Activated naive CD8-positive, alpha-beta T cell treated with anti-CD3 and anti-CD28 coated beads for 36 hours (primary cell): Measurements from ENCODE around the gene TOX2. TPM values are rescaled to one million over a fixed set of nuclear protein-coding genes. Genes with fewer than 3 reads are reported as not detected.

Source experiments
- DNase-seq: peaks from one replicate; pipeline ENCODE4 v3.0.0; 2021
- H3K27ac Mint-ChIP-seq: one replicate; pipeline ENCODE4 v1.8.0; 2022; ENCODE audit warnings: mild to moderate bottlenecking, moderate library complexity, mixed read lengths
- H3K27me3 Mint-ChIP-seq: one replicate; pipeline ENCODE4 v1.8.0; 2022; ENCODE audit warnings: mild to moderate bottlenecking, mixed read lengths
- H3K36me3 Mint-ChIP-seq: one replicate; pipeline ENCODE4 v1.8.0; 2021; ENCODE audit warnings: mild to moderate bottlenecking, mixed read lengths
- H3K4me1 Mint-ChIP-seq: one replicate; pipeline ENCODE4 v1.8.0; 2021; ENCODE audit warnings: mixed read lengths
- H3K4me3 Mint-ChIP-seq: one replicate; pipeline ENCODE4 v1.8.0; 2022; ENCODE audit warnings: mild to moderate bottlenecking, moderate library complexity, mixed read lengths
- H3K9me3 Mint-ChIP-seq: one replicate; pipeline ENCODE4 v1.8.0; 2022; ENCODE audit warnings: mixed read lengths
- total RNA-seq, 2 experiments: library from RNA; stranded (reverse); gene quantifications; one replicate each; pipeline ENCODE4 v1.2.3, GENCODE V29; 2021

Gene TOX2
- total RNA-seq, 2 experiments from 2014 or later, result 0.45 to 0.52 TPM

- Mint-ChIP-seq H3K9me3 (no peaks in the 10 kb centered on the region), H3K36me3 (no peaks in the 10 kb centered on the region), H3K27me3 (peaks cover 3% of the 10 kb centered on the region), H3K27ac (no peak overlapping the region), H3K4me1 (peaks cover 10% of the 10 kb centered on the region), H3K4me3 (no peak overlapping the region)
- DNase-seq, result no peak
These were observed 69.3 kb downstream of the TOX2 start for GRCh38 chr20:43983904-43984361.

- peaks cover 3% of the 10 kb centered on the region for H3K27me3 Mint-ChIP-seq
- no peak for DNase-seq
- no peaks in the 10 kb centered on the region for H3K36me3 Mint-ChIP-seq
- H3K4me1 Mint-ChIP-seq, result peaks cover 10% of the 10 kb centered on the region
- H3K27ac Mint-ChIP-seq, result no peak overlapping the region
- H3K9me3 Mint-ChIP-seq, result no peaks in the 10 kb centered on the region
- no peak overlapping the region for H3K4me3 Mint-ChIP-seq
These were observed 69.9 kb downstream of the TOX2 start for GRCh38 chr20:43984587-43984986.

GRCh38 chr20:43985121-43985520 lies 70.5 kb downstream of the TOX2 start:
- H3K36me3 Mint-ChIP-seq, result no peaks in the 10 kb centered on the region
- peaks cover 3% of the 10 kb centered on the region for H3K27me3 Mint-ChIP-seq
- no peaks in the 10 kb centered on the region for H3K9me3 Mint-ChIP-seq
- no peak for DNase-seq
- H3K4me3 Mint-ChIP-seq, result no peak overlapping the region
- no peak overlapping the region for H3K27ac Mint-ChIP-seq
- peaks cover 10% of the 10 kb centered on the region for H3K4me1 Mint-ChIP-seq

GRCh38 chr20:43985608-43986316 lies 71.1 kb downstream of the TOX2 start:
- H3K9me3 Mint-ChIP-seq, result no peaks in the 10 kb centered on the region
- H3K4me3 Mint-ChIP-seq, result no peak overlapping the region
- H3K36me3 Mint-ChIP-seq, result no peaks in the 10 kb centered on the region
- H3K27ac Mint-ChIP-seq, result no peak overlapping the region
- peaks cover 3% of the 10 kb centered on the region for H3K27me3 Mint-ChIP-seq
- peaks cover 10% of the 10 kb centered on the region for H3K4me1 Mint-ChIP-seq
- DNase-seq, result no peak

GRCh38 chr20:43987018-43987417 lies 72.4 kb downstream of the TOX2 start:
- H3K27me3 Mint-ChIP-seq, result peaks cover 3% of the 10 kb centered on the region
- H3K4me3 Mint-ChIP-seq, result no peak overlapping the region
- no peaks in the 10 kb centered on the region for H3K9me3 Mint-ChIP-seq
- H3K4me1 Mint-ChIP-seq, result peaks cover 10% of the 10 kb centered on the region
- no peak for DNase-seq
- no peaks in the 10 kb centered on the region for H3K36me3 Mint-ChIP-seq
- no peak overlapping the region for H3K27ac Mint-ChIP-seq

GRCh38 chr20:43987531-43987930 lies 72.9 kb downstream of the TOX2 start:
- peaks cover 3% of the 10 kb centered on the region for H3K27me3 Mint-ChIP-seq
- H3K36me3 Mint-ChIP-seq, result no peaks in the 10 kb centered on the region
- peaks cover 10% of the 10 kb centered on the region for H3K4me1 Mint-ChIP-seq
- H3K4me3 Mint-ChIP-seq, result no peak overlapping the region
- no peak for DNase-seq
- H3K9me3 Mint-ChIP-seq, result no peaks in the 10 kb centered on the region
- no peak overlapping the region for H3K27ac Mint-ChIP-seq

- no peak overlapping the region for H3K4me3 Mint-ChIP-seq
- peaks cover 10% of the 10 kb centered on the region for H3K4me1 Mint-ChIP-seq
- peaks cover 3% of the 10 kb centered on the region for H3K27me3 Mint-ChIP-seq
- DNase-seq, result no peak
- peak overlapping the region; percentile 3 for H3K27ac Mint-ChIP-seq
- no peaks in the 10 kb centered on the region for H3K36me3 Mint-ChIP-seq
- no peaks in the 10 kb centered on the region for H3K9me3 Mint-ChIP-seq
These were observed 73.8 kb downstream of the TOX2 start for GRCh38 chr20:43988451-43988850.

GRCh38 chr20:43988867-43989266 lies 74.2 kb downstream of the TOX2 start:
- H3K36me3 Mint-ChIP-seq, result no peaks in the 10 kb centered on the region
- peaks cover 3% of the 10 kb centered on the region for H3K27me3 Mint-ChIP-seq
- H3K27ac Mint-ChIP-seq, result no peak overlapping the region
- H3K4me1 Mint-ChIP-seq, result peaks cover 10% of the 10 kb centered on the region
- DNase-seq, result no peak
- no peak overlapping the region for H3K4me3 Mint-ChIP-seq
- H3K9me3 Mint-ChIP-seq, result no peaks in the 10 kb centered on the region

- peaks cover 3% of the 10 kb centered on the region for H3K27me3 Mint-ChIP-seq
- no peak for DNase-seq
- H3K27ac Mint-ChIP-seq, result no peak overlapping the region
- H3K36me3 Mint-ChIP-seq, result no peaks in the 10 kb centered on the region
- H3K9me3 Mint-ChIP-seq, result no peaks in the 10 kb centered on the region
- peaks cover 7% of the 10 kb centered on the region for H3K4me1 Mint-ChIP-seq
- no peak overlapping the region for H3K4me3 Mint-ChIP-seq
These were observed 76.6 kb downstream of the TOX2 start for GRCh38 chr20:43991261-43991660.

- no peaks in the 10 kb centered on the region for H3K36me3 Mint-ChIP-seq
- peaks cover 3% of the 10 kb centered on the region for H3K27me3 Mint-ChIP-seq
- no peak overlapping the region for H3K27ac Mint-ChIP-seq
- no peak for DNase-seq
- H3K9me3 Mint-ChIP-seq, result no peaks in the 10 kb centered on the region
- peaks cover 7% of the 10 kb centered on the region for H3K4me1 Mint-ChIP-seq
- no peak overlapping the region for H3K4me3 Mint-ChIP-seq
These were observed 77.3 kb downstream of the TOX2 start for GRCh38 chr20:43991982-43992381.

- Mint-ChIP-seq H3K36me3 (no peaks in the 10 kb centered on the region), H3K4me3 (no peak overlapping the region), H3K27me3 (peaks cover 2% of the 10 kb centered on the region), H3K4me1 (peaks cover 7% of the 10 kb centered on the region), H3K9me3 (no peaks in the 10 kb centered on the region), H3K27ac (no peak overlapping the region)
- no peak for DNase-seq
These were observed 78.2 kb downstream of the TOX2 start for GRCh38 chr20:43992885-43993284.

GRCh38 chr20:43993560-43993959 lies 78.9 kb downstream of the TOX2 start:
- Mint-ChIP-seq H3K4me1 (peaks cover 1% of the 10 kb centered on the region), H3K9me3 (no peaks in the 10 kb centered on the region), H3K27ac (no peak overlapping the region), H3K27me3 (peaks cover 3% of the 10 kb centered on the region), H3K36me3 (no peaks in the 10 kb centered on the region), H3K4me3 (no peak overlapping the region)
- no peak for DNase-seq

GRCh38 chr20:43994486-43995100 lies 79.9 kb downstream of the TOX2 start:
- H3K36me3 Mint-ChIP-seq, result no peaks in the 10 kb centered on the region
- no peak for DNase-seq
- H3K9me3 Mint-ChIP-seq, result no peaks in the 10 kb centered on the region
- no peaks in the 10 kb centered on the region for H3K4me1 Mint-ChIP-seq
- no peak overlapping the region for H3K27ac Mint-ChIP-seq
- H3K4me3 Mint-ChIP-seq, result no peak overlapping the region
- peaks cover 3% of the 10 kb centered on the region for H3K27me3 Mint-ChIP-seq

GRCh38 chr20:43995645-43996044 lies 81.0 kb downstream of the TOX2 start:
- Mint-ChIP-seq H3K4me1 (no peaks in the 10 kb centered on the region), H3K4me3 (no peak overlapping the region), H3K9me3 (no peaks in the 10 kb centered on the region), H3K27ac (no peak overlapping the region), H3K27me3 (peaks cover 3% of the 10 kb centered on the region), H3K36me3 (no peaks in the 10 kb centered on the region)
- DNase-seq, result no peak

- no peak for DNase-seq
- Mint-ChIP-seq H3K27ac (no peak overlapping the region), H3K27me3 (peaks cover 3% of the 10 kb centered on the region), H3K4me1 (no peaks in the 10 kb centered on the region), H3K36me3 (no peaks in the 10 kb centered on the region), H3K4me3 (no peak overlapping the region), H3K9me3 (no peaks in the 10 kb centered on the region)
These were observed 81.7 kb downstream of the TOX2 start for GRCh38 chr20:43996240-43996930.
